SH-SY5Y (cell line): ENCODE measurements around the gene MPRIP.

Source experiments
- GATA2 ChIP-seq: IDR thresholded peaks from 2 replicates; pipeline ENCODE4 v1.6.1; 2011; ENCODE audit warnings: mild to moderate bottlenecking, low read depth, low read length
- GATA3 ChIP-seq: IDR thresholded peaks from 2 replicates; pipeline ENCODE4 v1.6.1; 2011; ENCODE audit warnings: low read depth, mild to moderate bottlenecking, low read length, moderate library complexity

Gene MPRIP

GRCh38 chr17:17042384-17042736 is at the start of gene MPRIP:
Gene MPRIP (plus strand): TSS chr17:17042457. CDS start chr17:17042849, 392 bp downstream.
- TF ChIP-seq GATA3 (no peak), GATA2 (no peak)

DNA sequence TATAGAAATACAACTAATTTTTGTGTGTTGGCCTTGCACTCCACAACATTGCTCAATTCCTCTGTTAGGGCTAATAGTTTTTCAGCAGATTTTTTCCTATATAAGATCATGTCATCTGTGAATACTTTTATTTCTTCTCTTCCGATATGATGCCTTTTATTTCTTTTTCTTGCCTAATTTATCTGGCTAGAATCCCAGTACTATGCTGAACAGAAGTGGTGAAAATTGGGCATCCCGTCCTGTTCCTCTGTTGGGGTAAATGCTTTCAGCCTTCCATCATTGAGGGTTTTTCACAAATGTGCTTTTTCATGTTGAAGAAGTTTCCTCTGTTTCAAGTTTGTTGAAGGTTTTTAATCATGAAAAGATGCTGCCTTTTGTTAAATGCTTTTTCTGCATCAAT is 47.6 kb upstream of the MPRIP start:
- TF ChIP-seq GATA2 (no peak), GATA3 (no peak)

DNA sequence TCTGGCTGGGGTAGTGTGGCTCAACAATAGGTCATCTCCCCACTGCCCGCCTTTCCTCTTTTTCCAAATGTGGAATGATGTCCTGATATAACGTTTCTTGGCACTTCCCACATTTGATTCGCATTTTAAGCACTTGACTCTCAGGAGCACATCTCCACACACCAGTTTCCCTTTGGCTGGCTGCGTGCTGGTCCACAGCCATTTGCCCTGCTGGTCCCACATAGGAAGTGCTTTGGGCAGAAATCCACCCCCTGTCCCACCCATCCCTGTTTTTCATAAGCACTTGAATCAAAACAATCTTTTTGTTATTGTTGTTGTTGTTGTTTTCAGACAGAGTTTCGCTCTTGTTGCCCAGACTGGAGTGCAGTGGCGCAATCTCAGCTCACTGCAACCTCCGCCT is 46.3 kb upstream of the MPRIP start:
- TF ChIP-seq GATA2 = no peak
- no peak for TF ChIP-seq GATA3

GRCh38 chr17:16997514-16998429 is 44.5 kb upstream of the MPRIP start:
- TF ChIP-seq GATA3 (no peak), GATA2 (no peak)

DNA sequence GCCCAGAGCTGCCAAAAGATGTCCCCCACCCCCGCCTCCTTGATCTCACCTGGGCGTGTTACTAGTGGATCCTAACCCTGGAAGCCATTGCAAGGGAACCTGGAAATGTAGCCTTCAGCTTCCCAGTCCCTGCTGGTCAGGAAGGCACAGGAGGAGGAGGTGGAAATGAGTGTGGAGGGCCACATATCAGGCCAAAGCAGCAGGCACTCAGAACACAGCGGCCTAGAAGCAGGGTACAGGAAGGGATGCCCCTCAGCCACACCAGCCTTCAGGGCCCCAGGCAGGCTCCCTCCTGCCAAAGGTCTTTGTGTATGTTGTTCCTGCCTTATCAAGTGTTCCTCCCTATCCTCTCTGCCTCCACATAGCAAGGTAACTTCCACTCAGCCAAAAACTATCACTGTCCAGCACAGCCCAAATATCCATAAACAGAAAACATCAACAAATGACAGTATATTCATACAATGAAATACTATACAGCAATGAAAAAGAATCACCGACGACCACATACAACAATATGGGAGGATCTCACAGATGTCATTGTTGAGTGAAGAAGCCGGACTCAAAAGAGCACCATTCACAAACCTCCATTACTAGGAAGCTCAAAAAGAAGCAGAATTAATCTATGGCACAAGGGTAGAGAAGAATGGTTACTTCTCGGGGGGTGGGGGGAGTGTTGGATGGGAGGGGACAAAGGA is 42.2 kb upstream of the MPRIP start:
- TF ChIP-seq GATA3 (no peak), GATA2 (no peak)

GRCh38 chr17:17001076-17001777 is 41.0 kb upstream of the MPRIP start:
- TF ChIP-seq GATA3 = no peak
- no peak for TF ChIP-seq GATA2

- TF ChIP-seq GATA2 (no peak), GATA3 (no peak)
These were observed 40.3 kb upstream of the MPRIP start for GRCh38 chr17:17001874-17002520.

DNA sequence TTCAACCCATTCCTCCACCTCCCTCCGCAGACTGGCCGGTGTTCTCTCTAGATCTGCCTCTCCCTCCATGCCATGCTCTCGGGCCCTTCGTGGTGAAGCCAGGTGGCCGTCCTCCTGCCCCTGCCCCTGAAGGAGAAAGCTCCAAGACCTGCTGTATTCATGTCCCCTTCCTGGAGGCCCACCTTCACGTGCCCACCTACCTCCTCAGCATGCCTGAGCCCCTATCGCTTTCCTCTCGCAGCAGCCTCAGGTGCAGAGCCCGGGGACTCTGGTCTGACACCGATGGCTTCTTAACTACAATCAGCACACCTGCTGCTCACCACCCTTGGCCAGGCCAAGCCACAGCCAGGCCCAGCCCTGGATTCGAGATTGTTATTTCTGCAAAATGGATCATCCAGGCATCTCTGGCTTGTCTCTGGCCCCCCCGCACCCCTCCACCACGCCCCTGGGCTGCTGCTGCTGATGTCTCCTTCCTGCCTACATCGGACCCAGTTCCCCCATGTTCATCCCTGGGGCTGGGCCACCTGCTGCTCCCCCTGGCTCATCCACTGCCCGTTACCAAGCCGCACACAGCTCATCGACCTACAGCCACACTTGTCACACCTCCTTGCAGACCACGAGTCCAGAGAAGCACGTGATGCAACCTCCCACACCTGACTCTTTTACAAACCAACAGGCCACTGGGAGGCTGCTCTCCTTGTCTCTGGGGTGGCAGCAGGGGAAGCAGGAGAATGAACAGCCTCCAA is 37.8 kb upstream of the MPRIP start:
- TF ChIP-seq GATA3 (no peak), GATA2 (no peak)

- TF ChIP-seq GATA2 = no peak
These were observed 27.0 kb upstream of the MPRIP start for GRCh38 chr17:17015230-17015629.

DNA sequence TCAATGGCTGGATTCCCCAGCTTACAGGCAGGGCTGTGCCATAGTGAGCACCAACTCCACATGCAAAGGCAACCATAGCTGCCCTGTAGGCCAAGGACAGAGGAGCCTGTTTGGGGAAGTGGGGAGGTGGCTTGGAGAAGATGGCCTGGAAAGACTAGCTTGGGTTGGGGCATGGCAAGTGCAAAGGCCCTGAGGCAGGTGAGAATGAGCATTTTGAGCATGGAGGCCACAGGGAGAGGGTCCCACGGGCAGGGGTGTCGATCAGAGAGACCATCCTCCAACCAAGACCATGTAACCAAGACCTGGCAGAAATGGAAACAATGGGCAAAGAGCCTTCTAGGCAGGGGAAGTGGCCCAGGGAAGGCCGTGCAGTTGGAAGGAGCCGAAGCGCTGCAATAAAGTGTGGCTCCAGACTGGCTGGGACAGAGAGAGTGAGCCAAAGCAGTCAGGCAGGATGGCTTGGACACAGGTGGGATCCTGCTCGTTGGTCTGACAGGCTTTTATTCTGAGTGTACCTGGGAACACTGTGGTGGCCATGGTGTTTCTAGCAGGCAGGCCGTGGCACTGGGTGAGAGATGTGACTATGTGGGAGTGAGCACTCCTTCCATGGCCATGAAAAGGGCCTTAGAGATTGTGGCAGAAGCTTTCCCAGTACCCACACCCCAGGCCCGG is 24.8 kb upstream of the MPRIP start:
- TF ChIP-seq GATA3 (no peak), GATA2 (no peak)

DNA sequence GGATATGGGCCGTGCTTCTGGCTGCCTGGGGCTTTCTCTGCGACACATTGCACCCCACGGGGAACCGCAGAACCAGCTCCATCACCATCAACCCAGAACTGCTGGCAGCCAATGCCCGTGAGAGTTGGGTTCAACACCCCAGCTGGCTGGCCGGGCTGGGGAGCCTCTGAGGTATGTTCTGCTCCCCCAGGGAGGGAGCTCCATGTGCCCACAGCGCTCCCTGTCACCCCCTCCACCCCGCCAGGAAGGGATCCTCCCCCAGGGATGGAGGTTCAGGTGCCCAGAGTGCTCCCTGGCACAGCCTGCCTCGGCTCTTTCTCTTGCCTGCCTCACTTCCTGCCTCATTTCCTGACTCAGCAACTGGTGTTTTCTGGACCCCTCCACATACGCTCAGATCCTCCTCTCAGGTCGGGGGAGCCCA is 24.2 kb upstream of the MPRIP start:
- TF ChIP-seq GATA2 (no peak), GATA3 (no peak)

DNA sequence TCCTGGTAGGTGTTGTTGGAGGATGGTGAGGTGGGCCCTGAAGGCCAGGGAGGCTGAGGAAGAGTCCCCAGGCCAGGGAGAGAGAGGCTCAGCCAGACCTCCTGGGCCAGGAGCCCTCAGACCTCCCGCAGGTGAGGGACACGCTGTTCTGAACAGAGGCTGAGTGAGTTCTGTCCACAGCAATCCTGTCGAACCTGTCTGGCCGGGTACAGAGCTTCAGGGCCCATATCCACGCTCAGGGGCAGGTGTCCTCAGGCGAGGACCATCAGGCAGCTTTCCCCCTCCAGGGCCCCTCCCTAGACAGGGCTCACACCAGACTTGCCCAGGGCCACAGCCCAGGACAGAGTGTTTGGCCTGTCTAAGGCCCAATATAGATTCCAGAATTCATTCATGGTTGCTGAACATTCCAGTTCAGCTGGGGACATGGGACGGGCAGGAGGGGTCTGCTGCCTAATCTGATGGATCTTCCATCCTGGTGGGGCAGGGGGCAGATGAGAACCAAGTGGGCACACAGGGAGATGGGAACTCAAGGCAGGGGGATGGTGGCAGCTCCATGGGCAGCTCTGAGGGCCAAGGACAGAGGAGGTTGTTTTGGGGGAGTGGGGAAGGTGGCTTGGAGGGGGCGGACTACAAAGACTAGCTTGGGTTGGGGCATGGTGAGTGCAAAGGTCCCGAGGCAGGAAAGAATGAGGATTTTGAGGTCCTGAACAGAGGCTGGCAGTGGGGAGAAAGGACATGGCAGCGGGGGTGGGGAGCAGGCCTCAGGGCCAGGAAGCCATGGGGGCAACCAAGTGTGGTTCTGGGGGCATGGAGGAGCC is 23.4 kb upstream of the MPRIP start:
- no peak for TF ChIP-seq GATA2
